GM12878 (cell line): ENCODE measurements around the gene DCPS. TPM values are rescaled to one million over a fixed set of nuclear protein-coding genes. Genes with fewer than 3 reads are reported as not detected.

Experiments used
- ATAC-seq: fragments of 200-7000 bp; cut with Tn5 transposase; 3 replicates; pipeline ENCODE4 v1.9.1; 2020; ENCODE audit warnings: mild to moderate bottlenecking, moderate library complexity
- BruUV-seq: library from RNA; stranded (reverse); fragments of 400-500 nt; replicated peaks from 2 replicates; lab custom pipeline; 2021; lab: Mats Ljungman, UMichigan
- CTCF ChIA-PET: fragments of 300-600 bp; sonication (Branson Sonifier 250); formaldehyde crosslinking; extraction: SDS; loops from one replicate; lab custom pipeline; 2021; ENCODE audit warnings: inconsistent platforms; lab: Yijun Ruan, JAX
- POLR2A ChIA-PET: fragments of 350-600 bp; formaldehyde crosslinking; extraction: SDS; loops from one replicate; lab custom pipeline; 2021; ENCODE audit warnings: inconsistent platforms; lab: Charles Lee
- RAD21 ChIA-PET: fragments of 300-600 bp; sonication (Branson Sonifier 250); formaldehyde crosslinking; loops from one replicate; lab custom pipeline; 2023; ENCODE audit warnings: antibody characterized with exemption; ENCODE audit not compliant: unreplicated experiment; lab: Charles Lee
- SMC1A ChIA-PET: fragments of 300-600 bp; sonication (Branson Sonifier 250); formaldehyde crosslinking; loops from one replicate; lab custom pipeline; 2023; ENCODE audit not compliant: unreplicated experiment, uncharacterized antibody; lab: Charles Lee
- DNase-seq: peaks from one replicate; pipeline ENCODE4 v3.0.0-alpha.2; 2011; ENCODE audit warnings: low read depth, low spot score
- FAIRE-seq: peaks from 3 replicates; lab custom pipeline; 2011; peaks lifted over from hg19 to GRCh38; lab: Jason Lieb, UNC
- H2AFZ ChIP-seq: 2 replicates; pipeline ENCODE4 v1.6.0; 2011; ENCODE audit warnings: low read depth, low read length, control low read depth; ENCODE audit not compliant: control insufficient read depth
- H3K27ac ChIP-seq: 2 replicates; pipeline ENCODE4 v1.5.1; 2011; ENCODE audit warnings: control low read depth; ENCODE audit not compliant: control insufficient read depth, insufficient read depth
- H3K27me3 ChIP-seq, 2 experiments: replicated peaks in 1 of 2; 2 replicates each; pipeline versions ENCODE4 v1.6.0 to v1.6.1; 2011; ENCODE audit warnings: low read length in 1 of 2; ENCODE audit not compliant: control insufficient read depth in 2 of 2, insufficient read depth in 2 of 2
- H3K36me3 ChIP-seq, 2 experiments: 2 replicates each; pipeline ENCODE4 v1.5.1; 2011; ENCODE audit warnings: low read length in 1 of 2; ENCODE audit not compliant: control insufficient read depth in 2 of 2, insufficient read depth in 2 of 2
- H3K4me1 ChIP-seq: 2 replicates; pipeline ENCODE4 v1.6.1; 2011; ENCODE audit warnings: mild to moderate bottlenecking, low read length, moderate library complexity, mixed read lengths; ENCODE audit not compliant: control insufficient read depth, insufficient read depth
- H3K4me2 ChIP-seq: 2 replicates; pipeline ENCODE4 v1.6.0; 2011; ENCODE audit warnings: control low read depth; ENCODE audit not compliant: control insufficient read depth, insufficient read depth
- H3K4me3 ChIP-seq: fragments of 200-600 bp; sonication (generic); 2 replicates; pipeline ENCODE4 v1.5.1; 2016
- H3K79me2 ChIP-seq: 2 replicates; pipeline ENCODE4 v1.6.0; 2011; ENCODE audit warnings: low read length; ENCODE audit not compliant: control insufficient read depth, insufficient read depth
- H3K9ac ChIP-seq: 2 replicates; pipeline ENCODE4 v1.8.0; 2011; ENCODE audit warnings: low read length, control low read depth, mixed read lengths; ENCODE audit not compliant: control insufficient read depth, insufficient read depth
- H3K9me3 ChIP-seq: replicated peaks from 3 replicates; pipeline ENCODE4 v1.5.1; 2011; ENCODE audit warnings: mild to moderate bottlenecking, low read length; ENCODE audit not compliant: control insufficient read depth, insufficient read depth
- H4K20me1 ChIP-seq: 2 replicates; pipeline ENCODE4 v1.6.0; 2011; ENCODE audit not compliant: control insufficient read depth, insufficient read depth
- DPF2 ChIP-seq: fragments of 450-650 bp; IDR thresholded peaks from 2 replicates; pipeline ENCODE4 v1.6.1; 2017; ENCODE audit warnings: mild to moderate bottlenecking
- NR2F1 ChIP-seq: fragments of 450-650 bp; conservative IDR thresholded peaks from 2 replicates; pipeline ENCODE4 v1.6.1; 2017; ENCODE audit warnings: mild to moderate bottlenecking
- RAD21 ChIP-seq: IDR thresholded peaks from 2 replicates; pipeline ENCODE4 v1.6.1; 2011; ENCODE audit warnings: mild to moderate bottlenecking, low read depth, low read length, moderate library complexity; ENCODE audit not compliant: insufficient read depth
- SIN3A ChIP-seq: IDR thresholded peaks from 2 replicates; pipeline ENCODE4 v1.6.1; 2012; ENCODE audit warnings: low read depth, low read length, improper control_type of control experiment
- SKIL ChIP-seq: fragments of 450-650 bp; IDR thresholded peaks from 2 replicates; pipeline ENCODE4 v1.6.1; 2017; ENCODE audit warnings: mild to moderate bottlenecking, low read depth, inconsistent platforms; ENCODE audit not compliant: poor library complexity, severe bottlenecking
- SRF ChIP-seq, 2 experiments: IDR thresholded peaks; 2 replicates each; pipeline ENCODE4 v1.6.1; 2011; ENCODE audit warnings: low read depth in 2 of 2, low read length in 2 of 2, mild to moderate bottlenecking in 1 of 2, moderate library complexity in 1 of 2
- TARDBP ChIP-seq: IDR thresholded peaks from 2 replicates; pipeline ENCODE4 v1.6.1; 2016; ENCODE audit warnings: borderline replicate concordance
- TCF3 ChIP-seq: IDR thresholded peaks from 2 replicates; pipeline ENCODE4 v1.6.1; 2012; ENCODE audit warnings: low read depth, mild to moderate bottlenecking, low read length, borderline replicate concordance; ENCODE audit not compliant: insufficient read depth
- YY1 ChIP-seq: IDR thresholded peaks from 2 replicates; pipeline ENCODE4 v1.6.1; 2011; ENCODE audit warnings: low read depth, mild to moderate bottlenecking, low read length
- ZNF592 ChIP-seq: fragments of 450-650 bp; IDR thresholded peaks from 2 replicates; pipeline ENCODE4 v1.6.1; 2017; ENCODE audit warnings: mild to moderate bottlenecking, moderate library complexity
- WGBS: methylation state at CpG from one replicate; pipeline ENCODE4 v1.1.6; 2016; ENCODE audit warnings: low lambda C conversion rate; ENCODE audit not compliant: insufficient replicate concordance, insufficient coverage; ENCODE audit errors: missing lambda C conversion rate; 5-methylcytosine and 5-hydroxymethylcytosine counted together
- in situ Hi-C: fragments of 300-500 bp; cut with MboI; formaldehyde crosslinking; loops from 9 replicates; pipeline ENCODE4 v1.14.3; 2018; ENCODE audit warnings: mixed read lengths
- intact Hi-C: fragments of 100-400 bp; cut with micrococcal nuclease; formaldehyde crosslinking; loops from one replicate; pipeline ENCODE4 v1.14.2; 2022; ENCODE audit not compliant: unreplicated experiment
- polyA plus RNA-seq, 11 experiments: library from polyadenylated mRNA; depleted of rRNA in 4 of 11; unstranded in 6 of 11; stranded (reverse) in 5 of 11; fragments of >200 nt; fragmentation: Nextera tagmentation in 4 of 11; fragmentation: Illumina TruSeq in 1 of 11; extraction: Ambion mirVana in 4 of 11; extraction: Trizol in 1 of 11; gene quantifications; 1 replicate in 1 of 11; 2 replicates in 10 of 11; pipeline versions ENCODE4 v1.2.1 to v1.2.3, GENCODE V29; 2011 to 2016; ENCODE audit warnings: inconsistent platforms in 2 of 11, missing spikeins in 2 of 11, low read depth in 1 of 11
- total RNA-seq, 4 experiments: library from RNA; depleted of rRNA in 3 of 4; stranded (reverse); fragments of >200 nt in 3 of 4; fragmentation: Illumina TruSeq in 1 of 4; extraction: Trizol in 1 of 4; gene quantifications; 2 replicates each; pipeline versions ENCODE4 v1.2.1 to v1.2.3, GENCODE V29; 2013 to 2021

The DCPS gene
- total and polyA plus RNA-seq, 10 of the 15 experiments (the other 5 are each of a cell fraction or from before 2014, with no cell fraction given), result 23.5 to 101 (median 67.4) TPM

- no peak for TF ChIP-seq SRF (IDR thresholded peaks at IDR 0.05; ENCODE audit: low read depth in 2 of 2, low read length in 2 of 2)
- no peak for TF ChIP-seq SKIL
- no peak for TF ChIP-seq TCF3
- no peak for TF ChIP-seq NR2F1
- TF ChIP-seq RAD21, result no peak
- no peak for TF ChIP-seq DPF2
- TF ChIP-seq, all 136 proteins: peak for 0
Observed at GRCh38 chr11:126358763-126359160, 54.9 kb downstream of the DCPS start (continued).

GRCh38 chr11:126359431-126360048 lies 55.7 kb downstream of the DCPS start:
- Histone ChIP-seq H4K20me1 (no peaks in the 10 kb centered on the region), H3K9ac (no peak overlapping the region), H3K9me3 (no peaks in the 10 kb centered on the region), H2AFZ (no peak overlapping the region), H3K4me1 (peaks cover 8% of the 10 kb centered on the region), H3K27ac (no peak overlapping the region), H3K79me2 (peaks cover 7% of the 10 kb centered on the region), H3K4me2 (no peak overlapping the region), H3K27me3 (no peaks in the 10 kb centered on the region), H3K36me3 (no peaks in the 10 kb centered on the region), H3K4me3 (no peak overlapping the region)
- WGBS, result 55% methylated on average over 13 of the region's 16 CpGs
- FAIRE-seq (no peak), ATAC-seq (no peak), DNase-seq (no peak)
- BruUV-seq, result no TSS peak
- intact Hi-C loops (loop anchor here (5.0 kb wide), 1 partner anchor 58 kb away; no protein-coding TSS in a partner anchor), in situ Hi-C loops (no loop called here)
- CTCF ChIA-PET, result no interaction called here
- no peak for TF ChIP-seq TARDBP
- TF ChIP-seq SIN3A, result no peak
- TF ChIP-seq ZNF592, result no peak
- TF ChIP-seq YY1, result no peak
- RAD21 ChIA-PET, result no interaction called here
- POLR2A ChIA-PET, result no interaction called here
- SMC1A ChIA-PET, result interaction anchor here (0.6 kb wide), 1 partner anchor 47 kb away, joined by 3 read pairs; no protein-coding TSS in a partner anchor
